DOHH2 (cell line): ENCODE results near the gene BAIAP2L1.

Experiments
- H3F3A ChIP-seq: fragments of 200-600 bp; sonication (generic), shearing (Covaris generic); 2 replicates; pipeline ENCODE4 v1.6.0; 2016; ENCODE audit warnings: antibody characterized with exemption, mild to moderate bottlenecking; ENCODE audit not compliant: control insufficient read depth, insufficient read depth
- H3K27ac ChIP-seq: fragments of 200-600 bp; sonication (generic); 2 replicates; pipeline ENCODE4 v1.5.1; 2014; ENCODE audit warnings: low read depth, mild to moderate bottlenecking, low read length, moderate library complexity
- H3K27me3 ChIP-seq: fragments of 200-600 bp; sonication (generic); 2 replicates; pipeline ENCODE4 v1.6.1; 2014; ENCODE audit warnings: mild to moderate bottlenecking, low read length, mixed read lengths; ENCODE audit not compliant: control insufficient read depth
- H3K36me3 ChIP-seq: fragments of 200-600 bp; sonication (generic); 2 replicates; pipeline ENCODE4 v1.6.1; 2014; ENCODE audit warnings: mild to moderate bottlenecking, low read length, moderate library complexity, mixed read lengths; ENCODE audit not compliant: control insufficient read depth
- H3K4me1 ChIP-seq: fragments of 200-600 bp; sonication (generic); 2 replicates; pipeline ENCODE4 v1.6.1; 2014; ENCODE audit warnings: mild to moderate bottlenecking, low read length, mixed read lengths; ENCODE audit not compliant: control insufficient read depth
- H3K4me2 ChIP-seq: fragments of 200-600 bp; sonication (generic); 2 replicates; pipeline ENCODE4 v1.6.0; 2014; ENCODE audit warnings: mild to moderate bottlenecking, low read length, moderate library complexity
- H3K4me3 ChIP-seq: fragments of 200-600 bp; sonication (generic); 2 replicates; pipeline ENCODE4 v1.5.1; 2014; ENCODE audit warnings: mild to moderate bottlenecking, low read length, mixed read lengths
- H3K79me2 ChIP-seq: fragments of 200-600 bp; sonication (generic); 2 replicates; pipeline ENCODE4 v1.6.1; 2014; ENCODE audit warnings: mild to moderate bottlenecking, low read length, mixed read lengths; ENCODE audit not compliant: control insufficient read depth
- H3K9me2 ChIP-seq: fragments of 200-600 bp; sonication (generic); replicated peaks from 2 replicates; pipeline ENCODE4 v1.6.1; 2014; ENCODE audit warnings: mild to moderate bottlenecking, low read length, mixed read lengths; ENCODE audit not compliant: control insufficient read depth
- H3K9me3 ChIP-seq: fragments of 200-600 bp; sonication (generic); 2 replicates; pipeline ENCODE4 v1.6.1; 2014; ENCODE audit warnings: antibody characterized with exemption, low read length, mixed read lengths; ENCODE audit not compliant: control insufficient read depth, insufficient read depth
- H4K20me1 ChIP-seq: fragments of 200-600 bp; sonication (generic); 2 replicates; pipeline ENCODE4 v1.6.0; 2014; ENCODE audit warnings: low read depth, mild to moderate bottlenecking, antibody characterized with exemption, low read length, moderate library complexity; ENCODE audit not compliant: control insufficient read depth, insufficient read depth
- EZH2phosphoT487 ChIP-seq: fragments of 200-600 bp; sonication (generic); IDR thresholded peaks from 2 replicates; pipeline ENCODE4 v1.6.1; 2017; ENCODE audit warnings: borderline replicate concordance, mild to moderate bottlenecking, antibody characterized with exemption, low read length, moderate library complexity, mixed read lengths
- TF ChIP-seq, protein P1 (sequence below): fragments of 200-600 bp; sonication (generic); IDR thresholded peaks from one replicate; pipeline ENCODE4 v1.5.1; 2014; ENCODE audit warnings: antibody characterized with exemption, mild to moderate bottlenecking, low read depth, low read length; ENCODE audit not compliant: poor library complexity, severe bottlenecking

The BAIAP2L1 gene

DNA sequence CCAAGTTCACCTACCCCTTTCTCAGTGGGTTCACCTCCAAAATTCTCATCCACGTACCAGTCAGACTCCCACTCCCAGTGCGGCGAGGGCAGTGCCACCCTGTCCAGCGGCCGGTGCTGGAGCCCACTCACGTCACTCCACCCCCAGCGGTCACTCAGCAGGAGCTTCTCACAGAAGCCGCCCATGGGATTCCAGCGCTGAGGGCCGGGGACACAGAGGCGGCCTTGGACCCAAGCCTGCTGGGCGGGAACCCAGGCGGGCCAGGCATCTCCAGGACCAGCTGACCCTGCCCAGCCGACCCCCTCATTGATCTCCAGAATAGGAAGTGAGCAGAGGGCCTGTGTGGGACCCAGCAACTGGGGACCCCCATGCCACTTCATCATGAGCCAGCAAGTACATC is 156.0 kb downstream of the BAIAP2L1 start:
- TF ChIP-seq, protein P1, sequence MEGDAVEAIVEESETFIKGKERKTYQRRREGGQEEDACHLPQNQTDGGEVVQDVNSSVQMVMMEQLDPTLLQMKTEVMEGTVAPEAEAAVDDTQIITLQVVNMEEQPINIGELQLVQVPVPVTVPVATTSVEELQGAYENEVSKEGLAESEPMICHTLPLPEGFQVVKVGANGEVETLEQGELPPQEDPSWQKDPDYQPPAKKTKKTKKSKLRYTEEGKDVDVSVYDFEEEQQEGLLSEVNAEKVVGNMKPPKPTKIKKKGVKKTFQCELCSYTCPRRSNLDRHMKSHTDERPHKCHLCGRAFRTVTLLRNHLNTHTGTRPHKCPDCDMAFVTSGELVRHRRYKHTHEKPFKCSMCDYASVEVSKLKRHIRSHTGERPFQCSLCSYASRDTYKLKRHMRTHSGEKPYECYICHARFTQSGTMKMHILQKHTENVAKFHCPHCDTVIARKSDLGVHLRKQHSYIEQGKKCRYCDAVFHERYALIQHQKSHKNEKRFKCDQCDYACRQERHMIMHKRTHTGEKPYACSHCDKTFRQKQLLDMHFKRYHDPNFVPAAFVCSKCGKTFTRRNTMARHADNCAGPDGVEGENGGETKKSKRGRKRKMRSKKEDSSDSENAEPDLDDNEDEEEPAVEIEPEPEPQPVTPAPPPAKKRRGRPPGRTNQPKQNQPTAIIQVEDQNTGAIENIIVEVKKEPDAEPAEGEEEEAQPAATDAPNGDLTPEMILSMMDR, result no peak
- no peak for TF ChIP-seq EZH2phosphoT487

DNA sequence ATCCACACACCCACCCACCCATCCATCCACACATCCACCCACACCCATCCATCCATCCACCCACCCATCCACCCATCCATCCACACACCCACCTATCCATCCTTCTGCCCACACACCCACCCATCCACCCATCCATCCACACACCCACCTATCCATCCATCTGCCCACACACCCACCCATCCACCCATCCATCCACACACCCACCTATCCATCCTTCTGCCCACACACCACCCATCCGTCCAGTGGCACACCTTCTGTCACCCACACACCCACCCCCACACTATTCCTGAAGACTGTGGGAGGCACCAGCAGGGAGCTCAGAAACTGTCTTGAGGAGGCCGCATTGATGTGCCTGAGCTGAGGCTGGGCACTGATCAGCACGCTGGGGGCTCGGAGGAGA is 158.0 kb downstream of the BAIAP2L1 start:
- Histone ChIP-seq H3K27me3 (no peaks in the 10 kb centered on the region), H3K4me3 (no peak overlapping the region), H3F3A (no peaks in the 10 kb centered on the region), H3K9me2 (no peaks in the 10 kb centered on the region), H3K4me2 (no peak overlapping the region), H3K9me3 (no peaks in the 10 kb centered on the region), H4K20me1 (peaks cover 13% of the 10 kb centered on the region), H3K79me2 (no peaks in the 10 kb centered on the region), H3K36me3 (no peaks in the 10 kb centered on the region), H3K27ac (no peak overlapping the region), H3K4me1 (peaks cover 3% of the 10 kb centered on the region; the same call in 1 of the 2 replicates)
- no peak for TF ChIP-seq EZH2phosphoT487
- TF ChIP-seq, protein P1, result no peak

More for the DNA sequence above, 156.0 kb downstream of the BAIAP2L1 start:
- Histone ChIP-seq H4K20me1 (peaks cover 9% of the 10 kb centered on the region; the same call in 1 of the 2 replicates), H3K36me3 (peaks cover under 1% of the 10 kb centered on the region; the same call in 1 of the 2 replicates), H3K4me2 (no peak overlapping the region), H3K27me3 (no peaks in the 10 kb centered on the region), H3F3A (peaks cover 2% of the 10 kb centered on the region; the same call in 1 of the 2 replicates), H3K4me1 (peaks cover 17% of the 10 kb centered on the region), H3K9me2 (no peaks in the 10 kb centered on the region), H3K27ac (no peak overlapping the region), H3K79me2 (peaks cover 1% of the 10 kb centered on the region; the same call in 1 of the 2 replicates), H3K9me3 (no peaks in the 10 kb centered on the region), H3K4me3 (no peak overlapping the region)

DNA sequence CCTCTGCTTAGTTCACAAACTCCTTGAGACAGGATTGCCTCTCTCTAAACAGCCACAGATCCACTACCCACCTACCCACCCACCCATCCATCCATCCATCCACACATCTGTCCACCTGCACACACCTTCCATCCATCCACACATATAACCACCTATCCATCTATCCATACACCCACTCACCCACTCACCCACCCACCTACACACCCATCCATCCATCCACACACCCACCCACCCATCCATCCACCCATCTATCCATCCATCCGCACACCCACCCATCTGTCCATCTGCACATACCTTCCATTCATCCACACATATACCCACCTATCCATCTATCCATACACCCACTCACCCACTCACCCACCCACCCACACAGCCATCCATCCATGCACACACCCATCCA is 158.5 kb downstream of the BAIAP2L1 start:
- Histone ChIP-seq H3K27me3 (no peaks in the 10 kb centered on the region), H3K9me2 (no peaks in the 10 kb centered on the region), H3K36me3 (no peaks in the 10 kb centered on the region), H3K4me1 (peaks cover 3% of the 10 kb centered on the region; the same call in 1 of the 2 replicates), H3K79me2 (no peaks in the 10 kb centered on the region), H3K4me2 (no peak overlapping the region), H4K20me1 (peaks cover 13% of the 10 kb centered on the region), H3K27ac (no peak overlapping the region), H3K9me3 (no peaks in the 10 kb centered on the region), H3K4me3 (no peak overlapping the region), H3F3A (no peaks in the 10 kb centered on the region)
- TF ChIP-seq, protein P1, result no peak
- no peak for TF ChIP-seq EZH2phosphoT487
